Left ventricle myocardium inferior (tissue), 1 donor: ENCODE measurements around the gene LEFTY2. TPM values are rescaled to one million over a fixed set of nuclear protein-coding genes. Genes with fewer than 3 reads are reported as not detected.
"Not testable (repeated sequence)": the region's sequence is repeated elsewhere in the genome, so short reads cannot be mapped to it uniquely, and the experiment has no call there.

Experiments used
- DNase-seq: peaks from one replicate; pipeline ENCODE4 v3.0.0-alpha.2; 2020
- H3K27ac ChIP-seq: fragments of 200-600 bp; replicated peaks from 2 replicates; pipeline ENCODE4 v1.8.0; 2021
- H3K27me3 ChIP-seq: fragments of 200-600 bp; 2 replicates; pipeline ENCODE4 v1.8.0; 2021; ENCODE audit warnings: low read depth
- H3K36me3 ChIP-seq: fragments of 200-600 bp; 2 replicates; pipeline ENCODE4 v1.8.0; 2021
- H3K4me1 ChIP-seq: fragments of 200-600 bp; 2 replicates; pipeline ENCODE4 v1.8.0; 2021
- H3K4me3 ChIP-seq: fragments of 200-600 bp; 2 replicates; pipeline ENCODE4 v1.8.0; 2021; ENCODE audit warnings: mild to moderate bottlenecking, moderate library complexity
- H3K9me3 ChIP-seq: fragments of 200-600 bp; replicated peaks from 2 replicates; pipeline ENCODE4 v1.8.0; 2021
- intact Hi-C: fragments of 100-400 bp; cut with micrococcal nuclease; formaldehyde crosslinking; loops from one replicate; pipeline ENCODE4 v1.11.0; 2022
- total RNA-seq: library from RNA; stranded (reverse); fragmentation: NEBNext Ultra II Directional; extraction: Animal tissue kit (Norgen Biotek cat#: 25700); gene quantifications from one replicate; pipeline ENCODE4 v1.2.1, GENCODE V29; 2021
- TF ChIP-seq, protein P1 (sequence below): fragments of 200-600 bp; IDR thresholded peaks from 2 replicates; pipeline ENCODE4 v1.8.0; 2021; ENCODE audit warnings: antibody characterized with exemption, mild to moderate bottlenecking, borderline replicate concordance
- donor health status: DM: no; HTN: yes; CAD: no; lungs with severe emphysema.

LEFTY2 gene
- total RNA-seq, 1 donor from 2014 or later: 0.69 TPM

DNA sequence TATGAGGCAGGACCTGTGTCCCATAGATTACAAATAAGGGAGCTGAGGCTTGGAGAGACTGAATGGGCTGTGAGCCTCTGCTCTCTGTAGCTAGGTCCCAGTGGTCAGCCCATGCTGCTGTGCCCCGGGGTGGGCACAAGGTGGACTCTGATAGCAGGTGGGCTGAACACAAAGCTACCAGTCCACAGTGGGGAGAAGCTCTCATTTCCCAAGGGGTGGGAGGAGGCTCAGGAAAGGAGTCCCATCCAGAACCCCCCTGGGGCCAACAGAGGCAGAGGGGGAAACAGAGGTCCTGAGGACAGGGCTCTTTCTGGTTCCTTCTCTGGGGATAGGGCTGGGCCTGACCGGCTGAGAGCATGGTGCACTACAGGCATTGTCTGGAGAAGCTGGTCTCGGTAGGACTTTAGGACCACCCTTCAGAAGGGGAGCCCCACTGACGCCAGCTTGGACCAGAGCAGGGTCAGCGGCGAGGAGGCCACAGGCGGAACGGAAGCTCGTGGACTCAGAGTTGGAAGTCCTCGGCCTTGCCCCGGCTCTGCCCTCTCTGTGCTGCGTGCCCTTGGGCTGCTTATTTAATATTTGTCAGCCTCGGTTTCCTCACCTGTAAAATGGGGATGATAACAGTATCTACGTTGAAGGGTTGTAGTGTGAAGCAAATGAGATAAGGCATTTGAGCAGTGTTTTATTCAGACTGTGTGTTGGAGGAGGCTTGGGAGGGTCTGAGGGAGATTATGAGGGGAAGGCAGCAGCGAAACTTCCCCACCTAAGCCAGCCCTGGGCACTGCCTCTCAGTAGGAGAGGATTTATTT is 31.5 kb upstream of the LEFTY2 start:
- intact Hi-C loops: loop anchor here (10.0 kb wide), 2 partner anchors 178 to 658 kb away; no protein-coding TSS in a partner anchor
- TF ChIP-seq, protein P1, sequence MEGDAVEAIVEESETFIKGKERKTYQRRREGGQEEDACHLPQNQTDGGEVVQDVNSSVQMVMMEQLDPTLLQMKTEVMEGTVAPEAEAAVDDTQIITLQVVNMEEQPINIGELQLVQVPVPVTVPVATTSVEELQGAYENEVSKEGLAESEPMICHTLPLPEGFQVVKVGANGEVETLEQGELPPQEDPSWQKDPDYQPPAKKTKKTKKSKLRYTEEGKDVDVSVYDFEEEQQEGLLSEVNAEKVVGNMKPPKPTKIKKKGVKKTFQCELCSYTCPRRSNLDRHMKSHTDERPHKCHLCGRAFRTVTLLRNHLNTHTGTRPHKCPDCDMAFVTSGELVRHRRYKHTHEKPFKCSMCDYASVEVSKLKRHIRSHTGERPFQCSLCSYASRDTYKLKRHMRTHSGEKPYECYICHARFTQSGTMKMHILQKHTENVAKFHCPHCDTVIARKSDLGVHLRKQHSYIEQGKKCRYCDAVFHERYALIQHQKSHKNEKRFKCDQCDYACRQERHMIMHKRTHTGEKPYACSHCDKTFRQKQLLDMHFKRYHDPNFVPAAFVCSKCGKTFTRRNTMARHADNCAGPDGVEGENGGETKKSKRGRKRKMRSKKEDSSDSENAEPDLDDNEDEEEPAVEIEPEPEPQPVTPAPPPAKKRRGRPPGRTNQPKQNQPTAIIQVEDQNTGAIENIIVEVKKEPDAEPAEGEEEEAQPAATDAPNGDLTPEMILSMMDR: no peak

DNA sequence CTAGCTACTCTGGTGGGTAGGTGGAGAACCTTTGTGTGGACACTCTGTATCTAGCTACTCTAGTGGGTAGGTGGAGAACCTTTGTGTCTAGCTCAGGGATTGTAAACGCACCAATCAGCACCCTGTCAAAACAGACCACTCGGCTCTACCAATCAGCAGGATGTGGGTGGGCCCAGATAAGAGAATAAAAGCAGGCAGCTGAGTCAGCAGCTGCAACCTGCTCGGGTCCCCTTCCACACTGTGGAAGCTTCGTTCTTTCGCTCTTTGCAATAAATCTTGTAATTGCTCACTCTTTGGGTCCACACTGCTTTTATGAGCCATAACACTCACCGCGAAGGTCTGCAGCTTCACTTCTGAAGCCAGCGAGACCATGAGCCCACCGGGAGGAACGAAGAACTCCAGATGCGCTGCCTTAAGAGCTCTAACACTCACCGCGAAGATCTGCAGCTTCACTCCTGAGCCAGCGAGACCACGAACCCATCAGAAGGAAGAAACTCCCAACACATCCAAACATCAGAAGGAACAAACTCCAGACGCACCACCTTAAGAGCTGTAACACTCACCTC is 29.7 kb upstream of the LEFTY2 start:
- intact Hi-C loops: loop anchor here (10.0 kb wide), 2 partner anchors 176 to 656 kb away; no protein-coding TSS in a partner anchor
- not testable (repeated sequence) for H3K4me3 ChIP-seq, H3K36me3 ChIP-seq, H3K9me3 ChIP-seq, DNase-seq, H3K27ac ChIP-seq, H3K27me3 ChIP-seq, H3K4me1 ChIP-seq

More for the DNA sequence above, 31.5 kb upstream of the LEFTY2 start:
- Histone ChIP-seq H3K27me3 (no peaks in the 10 kb centered on the region), H3K4me3 (no peak overlapping the region), H3K9me3 (no peaks in the 10 kb centered on the region), H3K36me3 (peaks cover 6% of the 10 kb centered on the region), H3K27ac (no peak overlapping the region), H3K4me1 (peaks cover 3% of the 10 kb centered on the region)
- DNase-seq: no peak

DNA sequence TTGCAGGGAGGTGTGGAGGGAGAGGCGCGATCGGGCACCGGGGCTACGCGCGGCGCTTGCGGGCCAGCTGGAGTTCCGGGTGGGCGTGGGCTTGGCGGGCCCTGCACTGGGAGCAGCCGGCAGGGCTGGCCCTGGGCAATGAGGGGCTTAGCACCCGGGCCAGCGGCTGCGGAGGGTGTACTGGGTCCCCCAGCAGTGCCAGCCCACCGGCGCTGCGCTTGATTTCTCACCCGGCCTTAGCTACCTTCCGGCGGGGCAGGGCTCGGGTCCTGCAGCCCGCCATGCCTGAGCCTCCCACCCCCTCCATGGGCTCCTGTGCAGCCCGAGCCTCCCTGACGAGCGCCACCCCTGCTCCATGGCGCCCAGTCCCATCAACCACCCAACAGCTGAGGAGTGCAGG is 28.7 kb upstream of the LEFTY2 start:
- intact Hi-C loops: loop anchor here (10.0 kb wide), 2 partner anchors 175 to 655 kb away; no protein-coding TSS in a partner anchor
- H3K36me3 ChIP-seq, H3K9me3 ChIP-seq, H3K4me3 ChIP-seq, H3K27me3 ChIP-seq, H3K27ac ChIP-seq, DNase-seq, H3K4me1 ChIP-seq: not testable (repeated sequence)

DNA sequence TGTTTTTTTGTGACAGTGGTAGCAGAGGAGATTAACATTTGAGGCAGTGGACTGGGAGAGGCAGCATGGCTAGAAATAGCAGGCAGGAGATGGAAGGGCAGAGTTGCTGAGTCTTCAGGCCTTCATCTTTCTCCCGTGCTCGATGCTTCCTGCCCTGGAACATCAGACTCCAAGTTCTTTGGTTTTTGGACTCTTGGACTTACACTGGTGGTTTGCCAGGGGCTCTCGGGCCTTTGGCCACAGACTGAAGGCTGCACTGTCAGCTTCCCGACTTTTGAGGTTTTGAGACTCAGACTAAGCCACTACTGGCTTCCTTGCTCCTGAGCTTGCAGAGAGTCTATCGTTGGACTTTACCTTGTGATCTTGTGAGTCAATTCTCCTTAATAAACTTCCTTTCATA is 24.2 kb upstream of the LEFTY2 start:
- Histone ChIP-seq H3K27me3 (peaks cover 15% of the 10 kb centered on the region), H3K27ac (no peak overlapping the region), H3K4me3 (no peak overlapping the region), H3K4me1 (peaks cover 4% of the 10 kb centered on the region), H3K9me3 (no peaks in the 10 kb centered on the region), H3K36me3 (no peaks in the 10 kb centered on the region)
- TF ChIP-seq, protein P1: no peak
- DNase-seq: no peak
- intact Hi-C loops: no loop called here

DNA sequence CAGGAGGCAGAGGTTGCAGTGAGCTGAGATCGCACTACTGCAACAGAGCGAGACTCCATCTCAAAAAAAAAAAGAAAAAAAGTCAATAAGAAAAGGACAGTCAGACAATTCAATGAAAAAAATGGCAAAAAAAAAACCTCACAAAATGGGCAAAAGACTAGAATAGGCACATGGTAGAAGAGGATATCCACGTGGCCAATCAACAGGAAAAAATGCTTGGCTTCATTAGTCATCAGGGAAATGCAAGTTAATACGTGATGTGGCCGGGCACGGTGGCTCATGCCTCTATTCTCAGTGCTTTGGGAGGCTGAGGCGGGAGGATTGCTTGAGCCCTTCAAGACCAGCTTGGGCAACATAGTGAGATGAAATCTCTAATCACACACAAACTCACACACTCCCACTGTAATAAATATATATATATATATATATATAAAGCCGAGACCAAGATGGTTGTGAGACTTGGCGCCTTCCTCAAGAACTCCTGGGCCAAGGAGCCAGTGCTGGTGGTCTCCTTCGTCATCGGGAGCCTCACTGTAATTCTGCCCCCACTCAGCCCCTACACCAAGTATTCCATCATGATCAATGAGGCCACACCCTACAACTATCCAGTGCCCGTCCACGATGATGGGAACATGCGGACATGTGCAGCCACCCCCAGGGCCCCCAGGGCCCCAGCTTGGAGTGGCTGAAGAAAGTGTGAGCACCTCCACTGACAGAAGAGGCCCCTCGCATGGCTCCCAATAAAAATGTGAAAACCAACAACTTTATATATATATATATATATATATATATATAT is 22.9 kb upstream of the LEFTY2 start:
- Histone ChIP-seq H3K36me3 (no peaks in the 10 kb centered on the region), H3K4me3 (no peak overlapping the region), H3K27ac (no peak overlapping the region), H3K27me3 (peaks cover 17% of the 10 kb centered on the region), H3K9me3 (no peaks in the 10 kb centered on the region), H3K4me1 (peaks cover 4% of the 10 kb centered on the region)
- intact Hi-C loops: no loop called here
- DNase-seq: no peak
- TF ChIP-seq, protein P1: no peak

DNA sequence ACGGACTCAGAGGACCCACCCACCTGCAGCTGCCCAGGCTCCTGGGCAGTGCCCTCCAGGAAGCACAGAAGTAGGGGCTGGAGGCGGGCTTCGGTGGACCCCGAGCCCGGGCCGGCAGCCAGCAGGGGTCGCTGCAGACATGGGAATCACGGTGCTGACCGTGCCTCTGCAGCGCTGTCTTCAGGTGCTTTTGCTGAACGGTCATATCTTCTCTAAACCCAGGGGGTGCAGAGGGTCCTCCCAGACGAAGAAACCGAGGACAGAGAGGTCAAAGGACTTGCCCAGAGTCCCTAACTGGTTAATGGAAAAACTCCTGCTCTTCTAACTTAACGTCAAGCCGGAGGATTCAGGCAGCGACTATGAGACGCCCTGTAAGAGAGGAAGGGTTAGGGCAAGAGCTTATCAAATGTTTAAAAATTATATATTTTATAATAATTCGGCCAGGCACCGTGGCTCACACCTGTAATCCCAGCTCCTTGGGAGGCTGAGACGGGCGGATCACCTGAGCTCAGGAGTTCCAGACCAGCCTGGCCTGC is 21.5 kb upstream of the LEFTY2 start:
- intact Hi-C loops: no loop called here
- Histone ChIP-seq H3K36me3 (no peaks in the 10 kb centered on the region), H3K27ac (no peak overlapping the region), H3K4me3 (no peak overlapping the region), H3K27me3 (peaks cover 17% of the 10 kb centered on the region), H3K9me3 (no peaks in the 10 kb centered on the region), H3K4me1 (peaks cover 4% of the 10 kb centered on the region)
- TF ChIP-seq, protein P1: peak; percentile 65
- DNase-seq: peak; percentile 33
